ENCODE results near the gene RO60.

RO60 gene

DNA sequence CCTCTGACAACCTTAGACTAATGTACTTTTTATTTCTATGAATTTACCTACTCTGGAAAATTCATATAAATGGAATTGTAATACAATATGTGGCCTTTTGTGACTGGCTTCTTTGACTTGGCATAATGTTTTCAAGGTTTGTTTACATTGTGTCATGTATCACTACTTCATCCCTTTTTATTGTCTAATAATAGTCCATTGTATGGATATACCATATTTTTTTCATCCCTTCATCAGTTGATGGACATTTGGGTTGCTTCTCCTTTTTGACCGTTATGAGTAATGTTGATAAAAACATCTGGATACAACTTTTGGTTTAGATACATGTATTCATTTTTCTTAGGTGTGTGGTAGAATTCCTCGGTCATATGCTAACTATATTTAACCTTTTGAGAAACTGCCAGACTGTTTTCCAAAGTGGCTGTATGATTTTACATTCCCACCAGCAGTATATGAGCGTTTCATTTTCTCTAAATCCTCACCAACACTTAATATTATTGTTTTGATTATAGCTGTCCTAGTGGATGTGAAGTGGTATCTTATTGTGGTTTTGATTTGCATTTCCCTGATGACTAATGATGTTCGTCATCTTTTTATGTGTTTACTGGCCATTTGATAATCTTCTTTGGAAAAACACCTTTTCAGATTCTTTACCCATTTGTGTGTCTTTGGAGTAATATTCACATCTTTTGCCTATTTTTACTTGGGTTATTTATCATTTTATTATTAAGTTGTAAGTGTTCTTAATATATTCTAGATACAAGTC, 3.5 kb downstream of the RO60 start:
- DNase-seq = no peak

DNA sequence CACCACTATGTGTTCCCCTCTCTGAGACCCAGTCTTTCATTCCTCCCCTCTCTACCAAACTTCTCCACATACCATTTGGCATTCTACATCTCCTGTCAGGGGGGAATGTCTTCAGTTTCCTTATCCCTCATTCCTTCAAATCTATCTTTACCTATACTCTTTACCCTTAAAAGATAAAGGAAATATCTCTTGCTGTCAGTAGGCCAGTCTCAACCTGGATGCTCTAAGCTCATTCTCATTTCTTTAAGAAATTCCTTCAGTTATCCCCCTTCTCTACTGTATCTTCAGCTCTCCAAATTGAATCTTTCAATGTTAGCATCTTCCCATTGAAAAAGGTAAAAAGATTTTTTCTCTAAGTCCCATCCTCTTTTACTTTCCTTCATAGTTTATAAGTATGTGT, 6.5 kb downstream of the RO60 start:
- DNase-seq = no peak

- no peak for DNase-seq
Observed at GRCh38 chr1:193066606-193067005, 7.2 kb downstream of the RO60 start.

- DNase-seq = no peak
Observed at GRCh38 chr1:193068013-193068412, 8.6 kb downstream of the RO60 start.

GRCh38 chr1:193069748-193070385, 10.5 kb downstream of the RO60 start:
- DNase-seq = no peak

DNA sequence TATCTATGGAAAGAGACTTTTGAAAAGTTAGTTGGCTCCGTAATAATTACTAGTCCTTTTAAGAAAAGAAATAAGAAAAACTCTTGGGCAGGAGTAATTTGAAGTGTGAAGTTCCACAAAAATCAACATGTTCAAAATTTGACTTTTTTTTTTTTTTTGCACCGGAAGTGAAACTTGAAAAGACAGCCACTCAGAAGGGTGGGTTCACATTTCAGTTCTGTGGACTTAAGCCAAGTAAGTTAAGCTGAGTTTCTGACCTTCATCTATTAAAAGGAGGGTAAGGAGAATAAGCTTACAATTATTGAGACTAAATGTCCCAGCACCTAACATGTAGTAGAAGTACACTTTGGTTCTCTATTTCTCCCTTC, 11.0 kb downstream of the RO60 start:
- DNase-seq = no peak

- DNase-seq = no peak
Observed at GRCh38 chr1:193070942-193071341, 11.5 kb downstream of the RO60 start.

GRCh38 chr1:193077991-193078390, 18.6 kb downstream of the RO60 start:
- no peak for DNase-seq

DNA sequence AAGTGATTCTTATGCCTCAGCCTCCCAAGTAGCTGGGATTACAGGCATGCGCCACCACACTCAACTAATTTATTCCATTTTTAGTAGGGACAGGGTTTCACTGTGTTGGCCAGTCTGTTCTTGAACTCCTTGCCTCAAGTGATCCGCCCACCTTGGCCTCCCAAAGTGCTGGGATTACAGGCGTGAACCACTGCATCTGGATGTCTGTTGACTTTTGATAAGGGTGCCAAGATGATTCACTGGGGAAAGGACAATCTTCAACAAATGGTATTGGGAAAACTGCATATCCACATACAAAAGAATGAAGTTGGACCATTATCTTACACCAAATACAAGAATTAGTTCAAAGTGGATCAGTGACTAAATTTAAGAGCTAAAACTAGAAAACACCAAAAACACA, 19.8 kb downstream of the RO60 start:
- DNase-seq = no peak

DNA sequence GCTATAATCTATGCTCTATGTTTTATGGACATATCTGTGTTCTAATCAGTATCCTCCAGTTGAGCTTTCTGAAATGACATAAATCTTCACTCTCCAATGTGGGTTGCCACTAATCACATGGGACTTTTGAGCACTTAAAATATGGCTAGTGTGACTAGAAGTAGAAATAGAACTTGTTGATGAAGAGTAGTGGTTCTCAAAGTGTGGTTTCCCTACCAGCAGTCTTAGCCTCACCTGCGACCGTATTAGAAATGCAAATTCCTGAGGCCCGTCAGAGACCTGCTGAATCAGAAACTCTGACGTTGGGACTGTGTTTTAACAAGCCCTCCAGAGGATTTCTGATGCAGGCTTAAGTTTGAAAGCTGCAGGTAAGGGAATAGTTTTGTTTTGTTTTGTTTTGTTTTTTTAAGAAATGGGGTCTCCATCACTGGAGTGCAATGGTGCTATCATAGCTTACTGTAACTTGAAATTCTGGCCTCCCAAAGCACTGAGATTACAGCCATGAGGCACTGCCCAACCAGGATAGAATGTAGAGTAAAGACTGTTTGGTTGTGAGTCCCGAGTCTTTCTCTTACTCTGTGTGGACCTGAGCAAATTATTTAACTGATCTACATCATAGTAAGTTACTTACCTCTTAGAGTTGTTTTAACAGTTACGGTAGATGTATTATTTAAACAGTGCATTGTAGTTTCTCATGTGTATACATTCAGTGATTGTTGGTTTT, 24.1 kb downstream of the RO60 start:
- no peak for DNase-seq

- no peak for DNase-seq
Observed at GRCh38 chr1:193085263-193085662, 25.9 kb downstream of the RO60 start.

DNA sequence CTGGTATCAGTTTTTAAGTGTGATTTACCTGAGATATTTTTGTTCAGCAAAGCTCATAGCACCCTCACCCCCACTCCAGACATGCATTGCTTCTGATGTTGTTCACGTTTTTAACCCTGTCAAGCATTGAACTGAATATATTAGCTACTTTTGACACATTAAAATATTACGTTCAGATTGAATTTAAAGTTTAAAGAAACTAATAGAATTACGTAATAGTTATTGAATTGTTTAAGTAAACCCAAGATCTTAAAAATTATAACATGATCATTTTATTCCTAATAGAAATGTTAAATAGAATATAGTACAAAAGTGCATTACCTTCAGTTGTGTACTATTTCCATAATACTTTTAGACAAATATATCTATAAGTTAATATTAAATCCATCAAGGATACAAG, 26.9 kb downstream of the RO60 start:
- no peak for DNase-seq

DNA sequence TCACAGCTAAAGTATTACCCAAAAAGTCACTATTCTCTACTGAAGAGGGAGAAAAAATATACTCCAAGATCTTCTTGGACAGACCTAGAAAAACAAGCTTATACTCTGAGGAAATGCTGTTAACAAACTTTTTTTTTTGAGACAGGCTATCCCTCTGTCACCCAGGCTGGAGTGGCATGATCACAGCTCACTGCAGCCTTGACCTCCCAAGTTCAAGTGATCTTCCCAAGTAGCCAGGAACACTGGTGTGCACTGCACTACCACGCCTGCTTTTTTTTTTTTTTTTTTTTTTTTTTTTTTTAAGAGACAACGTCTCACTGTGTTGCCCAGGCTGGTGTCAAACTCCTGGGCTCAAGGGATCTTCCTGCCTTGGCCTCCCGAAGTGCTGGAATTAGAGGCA, 28.5 kb downstream of the RO60 start:
- DNase-seq = no peak

DNA sequence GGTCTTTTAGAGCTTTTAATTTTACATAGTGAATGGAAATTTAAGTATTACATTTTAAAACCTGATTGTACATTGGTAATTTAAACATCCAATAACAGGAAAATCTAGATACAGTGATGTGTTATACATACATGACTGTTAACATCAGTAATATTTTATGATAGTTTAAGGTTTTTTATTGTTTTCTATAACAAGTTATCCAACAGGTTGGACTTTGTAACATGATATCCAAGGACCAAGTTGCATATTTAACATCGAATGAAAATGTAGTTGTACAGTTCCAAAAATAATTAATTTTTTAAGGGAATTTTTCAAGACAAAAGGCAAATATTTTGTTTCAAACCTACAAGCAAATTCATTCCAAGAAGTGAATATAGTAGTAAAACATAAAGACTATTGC, 31.5 kb downstream of the RO60 start:
- DNase-seq = no peak

DNA sequence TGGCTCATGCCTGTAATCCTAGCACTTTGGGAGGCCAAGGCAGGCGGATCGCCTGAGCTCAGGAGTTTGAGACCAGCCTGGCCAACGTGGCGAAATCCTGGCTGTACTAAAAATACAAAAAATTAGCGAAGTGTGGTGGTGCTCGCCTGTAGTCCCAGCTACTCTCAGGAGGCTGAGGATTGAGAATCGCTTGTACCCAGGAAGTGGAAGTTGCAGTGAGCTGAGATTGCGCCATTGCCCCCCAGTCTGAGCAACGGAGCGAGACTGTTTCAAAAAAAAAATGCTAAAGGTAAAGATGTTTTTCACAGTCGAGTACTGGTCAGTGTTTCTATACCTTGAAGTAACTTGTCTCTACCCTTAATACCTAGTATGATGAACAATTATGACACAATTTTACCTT, 34.7 kb downstream of the RO60 start:
- no peak for DNase-seq

GRCh38 chr1:193102662-193103061, 43.2 kb downstream of the RO60 start:
- no peak for DNase-seq

GRCh38 chr1:193103759-193104501, 44.5 kb downstream of the RO60 start:
- no peak for DNase-seq

GRCh38 chr1:193104502-193104906, 45.1 kb downstream of the RO60 start:
- DNase-seq = no peak

GRCh38 chr1:193104907-193105820, 45.8 kb downstream of the RO60 start, which contains the start of gene GLRX2:
GLRX2 (minus strand) TSS chr1:193105414; CDS start chr1:193105382, 32 bp downstream.
- peak; percentile 25 for DNase-seq

- DNase-seq = no peak
Observed at GRCh38 chr1:193105821-193106177, 46.4 kb downstream of the RO60 start.

GRCh38 chr1:193108471-193108870, 49.1 kb downstream of the RO60 start:
- no peak for DNase-seq

All from NCI-H1436 (cell line).